MM.1S (cell line): Measurements from ENCODE around the gene PIGN.

Source experiments
- DNase-seq: peaks from one replicate; pipeline ENCODE4 v3.0.0-alpha.2; 2015
- H2AFZ ChIP-seq: fragments of 300-600 bp; sonication (generic); 2 replicates; pipeline ENCODE4 v1.6.0; 2016; ENCODE audit warnings: antibody characterized with exemption, low read length
- H3F3A ChIP-seq: fragments of 300-600 bp; sonication (generic); 2 replicates; pipeline ENCODE4 v1.6.1; 2016; ENCODE audit warnings: mild to moderate bottlenecking, antibody characterized with exemption, low read length, moderate library complexity, mixed read lengths; ENCODE audit not compliant: insufficient read depth
- H3K27ac ChIP-seq: fragments of 300-600 bp; sonication (generic); 2 replicates; pipeline ENCODE4 v1.5.1; 2016; ENCODE audit warnings: mild to moderate bottlenecking, low read length
- H3K27me3 ChIP-seq: fragments of 300-600 bp; sonication (generic); replicated peaks from 2 replicates; pipeline ENCODE4 v1.6.0; 2016; ENCODE audit warnings: low read length; ENCODE audit not compliant: insufficient read depth
- H3K36me3 ChIP-seq: fragments of 300-600 bp; sonication (generic); replicated peaks from 2 replicates; pipeline ENCODE4 v1.6.1; 2016; ENCODE audit warnings: mild to moderate bottlenecking, low read length, mixed read lengths; ENCODE audit not compliant: insufficient read depth
- H3K4me1 ChIP-seq: fragments of 300-600 bp; sonication (generic); 2 replicates; pipeline ENCODE4 v1.6.1; 2016; ENCODE audit warnings: low read length, mixed read lengths
- H3K4me2 ChIP-seq: fragments of 300-600 bp; sonication (generic); 2 replicates; pipeline ENCODE4 v1.6.0; 2016; ENCODE audit warnings: low read depth, low read length
- H3K4me3 ChIP-seq: fragments of 300-600 bp; sonication (generic); 2 replicates; pipeline ENCODE4 v1.5.1; 2016; ENCODE audit warnings: low read length, mixed read lengths
- H3K79me2 ChIP-seq: fragments of 300-600 bp; sonication (generic); 2 replicates; pipeline ENCODE4 v1.6.1; 2016; ENCODE audit warnings: mixed run types, low read length, mixed read lengths
- H3K9ac ChIP-seq: fragments of 300-600 bp; sonication (generic); 2 replicates; pipeline ENCODE4 v1.6.1; 2016; ENCODE audit warnings: low read length, mixed read lengths
- H3K9me2 ChIP-seq: fragments of 300-600 bp; sonication (generic); replicated peaks from 2 replicates; pipeline ENCODE4 v1.6.1; 2016; ENCODE audit warnings: mild to moderate bottlenecking, low read length, mixed read lengths; ENCODE audit not compliant: insufficient read depth
- H3K9me3 ChIP-seq: fragments of 300-600 bp; sonication (generic); replicated peaks from 2 replicates; pipeline ENCODE4 v1.6.1; 2016; ENCODE audit warnings: mild to moderate bottlenecking, low read length, mixed read lengths; ENCODE audit not compliant: insufficient read depth
- H4K20me1 ChIP-seq: fragments of 300-600 bp; sonication (generic); 2 replicates; pipeline ENCODE4 v1.6.1; 2016; ENCODE audit warnings: mild to moderate bottlenecking, low read length, moderate library complexity, mixed read lengths; ENCODE audit not compliant: insufficient read depth
- EZH2 ChIP-seq: fragments of 300-600 bp; sonication (generic); optimal IDR thresholded peaks from 2 replicates; pipeline ENCODE3; 2017; ENCODE audit warnings: low read depth, mild to moderate bottlenecking, antibody characterized with exemption, low read length, mixed read lengths
- EZH2phosphoT487 ChIP-seq: fragments of 300-600 bp; sonication (generic); IDR thresholded peaks from 2 replicates; pipeline ENCODE4 v1.6.1; 2018; ENCODE audit warnings: antibody characterized with exemption, low read length
- TF ChIP-seq, protein P1 (sequence below): fragments of 300-600 bp; sonication (generic); IDR thresholded peaks from 2 replicates; pipeline ENCODE4 v1.5.1; 2016; ENCODE audit warnings: antibody characterized with exemption, low read length, mixed read lengths

The PIGN gene

GRCh38 chr18:62009521-62009920 is 177.3 kb downstream of the PIGN start:
- no peaks in the 10 kb centered on the region for H3K27me3 ChIP-seq
- no peaks in the 10 kb centered on the region for H3K4me1 ChIP-seq
- H3K9ac ChIP-seq, result no peak overlapping the region
- no peak overlapping the region for H2AFZ ChIP-seq
- no peak overlapping the region for H3K4me3 ChIP-seq
- H3K9me2 ChIP-seq, result no peaks in the 10 kb centered on the region
- TF ChIP-seq, protein P1, sequence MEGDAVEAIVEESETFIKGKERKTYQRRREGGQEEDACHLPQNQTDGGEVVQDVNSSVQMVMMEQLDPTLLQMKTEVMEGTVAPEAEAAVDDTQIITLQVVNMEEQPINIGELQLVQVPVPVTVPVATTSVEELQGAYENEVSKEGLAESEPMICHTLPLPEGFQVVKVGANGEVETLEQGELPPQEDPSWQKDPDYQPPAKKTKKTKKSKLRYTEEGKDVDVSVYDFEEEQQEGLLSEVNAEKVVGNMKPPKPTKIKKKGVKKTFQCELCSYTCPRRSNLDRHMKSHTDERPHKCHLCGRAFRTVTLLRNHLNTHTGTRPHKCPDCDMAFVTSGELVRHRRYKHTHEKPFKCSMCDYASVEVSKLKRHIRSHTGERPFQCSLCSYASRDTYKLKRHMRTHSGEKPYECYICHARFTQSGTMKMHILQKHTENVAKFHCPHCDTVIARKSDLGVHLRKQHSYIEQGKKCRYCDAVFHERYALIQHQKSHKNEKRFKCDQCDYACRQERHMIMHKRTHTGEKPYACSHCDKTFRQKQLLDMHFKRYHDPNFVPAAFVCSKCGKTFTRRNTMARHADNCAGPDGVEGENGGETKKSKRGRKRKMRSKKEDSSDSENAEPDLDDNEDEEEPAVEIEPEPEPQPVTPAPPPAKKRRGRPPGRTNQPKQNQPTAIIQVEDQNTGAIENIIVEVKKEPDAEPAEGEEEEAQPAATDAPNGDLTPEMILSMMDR, result no peak
- TF ChIP-seq EZH2, result no peak
- no peak for TF ChIP-seq EZH2phosphoT487
- no peak overlapping the region for H3K4me2 ChIP-seq
- no peaks in the 10 kb centered on the region for H3K79me2 ChIP-seq
- H3K36me3 ChIP-seq, result no peaks in the 10 kb centered on the region
- DNase-seq, result no peak
- no peaks in the 10 kb centered on the region for H3K9me3 ChIP-seq
- no peaks in the 10 kb centered on the region for H3F3A ChIP-seq
- no peaks in the 10 kb centered on the region for H4K20me1 ChIP-seq
- H3K27ac ChIP-seq, result no peak overlapping the region

- no peaks in the 10 kb centered on the region for H3F3A ChIP-seq
- TF ChIP-seq, protein P1, result no peak
- TF ChIP-seq EZH2phosphoT487 (no peak), EZH2 (no peak)
Observed at GRCh38 chr18:62001396-62001795, 185.5 kb downstream of the PIGN start.

GRCh38 chr18:61998957-61999356 is 187.9 kb downstream of the PIGN start:
- no peaks in the 10 kb centered on the region for H3K9me3 ChIP-seq
- no peak overlapping the region for H3K9ac ChIP-seq
- H3K4me1 ChIP-seq, result no peaks in the 10 kb centered on the region
- TF ChIP-seq, protein P1, result no peak
- no peak for TF ChIP-seq EZH2
- TF ChIP-seq EZH2phosphoT487, result no peak
- no peaks in the 10 kb centered on the region for H4K20me1 ChIP-seq
- H3K27me3 ChIP-seq, result no peaks in the 10 kb centered on the region
- H3K27ac ChIP-seq, result no peak overlapping the region
- no peak overlapping the region for H3K4me2 ChIP-seq
- H3K9me2 ChIP-seq, result no peaks in the 10 kb centered on the region
- no peaks in the 10 kb centered on the region for H3K36me3 ChIP-seq
- no peak overlapping the region for H3K4me3 ChIP-seq
- DNase-seq, result no peak
- no peaks in the 10 kb centered on the region for H3F3A ChIP-seq
- no peak overlapping the region for H2AFZ ChIP-seq
- no peaks in the 10 kb centered on the region for H3K79me2 ChIP-seq

More at GRCh38 chr18:62001396-62001795, 185.5 kb downstream of the PIGN start:
- no peaks in the 10 kb centered on the region for H3K9me3 ChIP-seq
- no peaks in the 10 kb centered on the region for H3K79me2 ChIP-seq
- no peaks in the 10 kb centered on the region for H3K4me1 ChIP-seq
- H2AFZ ChIP-seq, result no peak overlapping the region
- H3K9ac ChIP-seq, result no peak overlapping the region
- H3K4me3 ChIP-seq, result no peak overlapping the region
- H3K36me3 ChIP-seq, result no peaks in the 10 kb centered on the region
- no peaks in the 10 kb centered on the region for H4K20me1 ChIP-seq
- no peak overlapping the region for H3K27ac ChIP-seq
- DNase-seq, result no peak
- no peaks in the 10 kb centered on the region for H3K9me2 ChIP-seq
- no peak overlapping the region for H3K4me2 ChIP-seq
- H3K27me3 ChIP-seq, result no peaks in the 10 kb centered on the region
